Hematopoietic multipotent progenitor cell treated with erythropoietin and hydrocortisone succinate and interleukin-3 and kit ligand, for 15 days (in vitro differentiated cells): Measurements from ENCODE around the gene LSS.
"Not testable (repeated sequence)": the region's sequence is repeated elsewhere in the genome, so short reads cannot be mapped to it uniquely, and the experiment has no call there.

Experiments
- DNase-seq: peaks from one replicate; pipeline ENCODE4 v3.0.0-alpha.2; 2015; ENCODE audit warnings: low spot score

The LSS gene

DNA sequence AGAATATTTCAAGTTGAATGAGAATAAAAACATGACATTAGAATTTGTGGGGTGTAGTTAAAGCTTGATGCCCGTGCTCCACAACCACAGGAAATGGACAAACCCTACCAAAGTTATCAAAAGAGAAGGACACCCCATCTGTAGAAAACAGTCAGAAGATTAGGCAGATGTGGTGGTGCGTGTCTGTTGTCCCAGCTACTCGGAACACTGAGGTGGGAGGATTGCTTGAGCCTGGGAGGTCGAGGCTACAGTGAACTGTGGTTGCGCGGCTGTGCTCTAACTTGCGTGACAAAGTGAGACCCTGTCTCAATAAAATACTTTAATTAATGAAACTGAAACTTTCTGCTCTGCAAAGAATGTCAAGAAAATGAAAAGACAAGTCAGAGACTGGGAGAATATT is 42.9 kb downstream of the LSS start:
- no peak for DNase-seq

DNA sequence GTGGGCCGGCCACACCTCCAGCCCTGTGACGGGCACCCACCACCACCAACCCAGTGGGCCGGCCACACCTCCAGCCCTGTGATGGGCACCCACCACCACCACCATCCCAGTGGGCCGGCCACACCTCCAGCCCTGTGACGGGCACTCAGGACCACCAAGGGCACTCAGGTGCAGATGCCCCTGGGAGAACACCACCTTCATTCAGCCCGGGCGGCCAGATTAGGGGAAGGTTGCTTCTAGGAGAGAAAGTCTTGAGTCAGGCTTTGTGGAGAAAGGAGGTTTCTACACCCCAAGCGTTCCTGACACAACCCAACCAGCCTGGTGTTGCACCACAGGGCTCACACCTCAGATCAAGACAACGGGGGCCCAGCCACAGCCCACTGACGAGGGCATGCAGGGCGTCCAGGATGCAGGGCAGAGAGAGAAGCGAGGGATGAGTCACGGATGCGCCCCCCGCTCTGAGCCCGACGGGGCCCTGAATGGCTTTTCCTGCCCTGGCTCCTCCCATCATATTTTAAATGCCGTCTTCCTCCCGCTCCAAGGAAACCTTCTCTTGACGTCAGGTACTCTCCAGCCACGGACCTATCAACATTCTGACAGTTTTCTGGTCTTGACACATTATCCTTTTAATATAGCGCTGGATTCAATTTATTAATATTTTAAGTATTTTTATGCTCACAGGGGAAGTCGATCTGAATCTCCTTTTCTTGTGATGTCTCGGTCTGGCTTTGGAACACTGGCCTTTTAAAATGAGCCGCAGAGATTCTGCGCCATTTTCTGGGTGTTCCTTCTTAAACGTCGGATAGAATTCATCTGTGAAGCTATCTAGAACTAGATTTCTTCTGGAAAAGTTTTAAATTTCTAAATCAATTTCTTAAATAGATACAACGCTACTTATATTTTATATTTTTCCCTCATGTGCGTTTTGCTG is 43.7 kb downstream of the LSS start:
- peak; percentile 16 for DNase-seq

DNA sequence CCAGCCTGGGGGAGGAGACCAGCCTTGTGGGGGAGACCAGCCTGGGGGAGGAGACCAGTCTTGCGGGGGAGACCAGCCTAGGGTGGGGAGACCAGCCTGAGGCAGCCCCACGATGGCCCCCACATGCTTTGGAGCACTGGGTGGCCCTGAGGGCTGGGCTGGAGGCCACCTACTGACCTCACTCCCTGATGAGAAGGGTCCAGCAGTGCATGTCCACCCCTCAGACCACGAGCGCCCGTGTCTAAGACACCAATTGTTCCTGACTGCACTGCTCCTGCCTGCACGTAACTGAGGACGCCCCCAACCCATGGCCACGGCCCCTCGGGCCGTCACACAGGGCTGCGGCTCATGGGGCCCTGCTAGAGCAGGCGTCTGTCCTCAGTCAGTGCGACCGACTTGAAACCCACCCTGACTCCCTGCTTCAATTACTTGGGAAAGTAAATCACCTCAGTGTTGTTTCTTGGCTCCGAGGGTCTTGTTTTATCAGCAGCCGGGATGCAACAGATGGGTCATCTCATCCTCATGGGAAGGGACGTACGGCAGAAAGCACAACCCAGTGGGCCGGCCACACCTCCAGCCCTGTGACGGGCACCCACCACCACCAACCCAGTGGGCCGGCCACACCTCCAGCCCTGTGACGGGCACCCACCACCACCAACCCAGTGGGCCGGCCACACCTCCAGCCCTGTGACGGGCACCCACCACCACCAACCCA is 44.5 kb downstream of the LSS start, which contains the start of gene SPATC1L:
SPATC1L (minus strand) TSS at position 550 of the 715 bp plus-strand sequence. CDS start 1,643 bp downstream, outside the sequence.
- peak; percentile 28 for DNase-seq

DNA sequence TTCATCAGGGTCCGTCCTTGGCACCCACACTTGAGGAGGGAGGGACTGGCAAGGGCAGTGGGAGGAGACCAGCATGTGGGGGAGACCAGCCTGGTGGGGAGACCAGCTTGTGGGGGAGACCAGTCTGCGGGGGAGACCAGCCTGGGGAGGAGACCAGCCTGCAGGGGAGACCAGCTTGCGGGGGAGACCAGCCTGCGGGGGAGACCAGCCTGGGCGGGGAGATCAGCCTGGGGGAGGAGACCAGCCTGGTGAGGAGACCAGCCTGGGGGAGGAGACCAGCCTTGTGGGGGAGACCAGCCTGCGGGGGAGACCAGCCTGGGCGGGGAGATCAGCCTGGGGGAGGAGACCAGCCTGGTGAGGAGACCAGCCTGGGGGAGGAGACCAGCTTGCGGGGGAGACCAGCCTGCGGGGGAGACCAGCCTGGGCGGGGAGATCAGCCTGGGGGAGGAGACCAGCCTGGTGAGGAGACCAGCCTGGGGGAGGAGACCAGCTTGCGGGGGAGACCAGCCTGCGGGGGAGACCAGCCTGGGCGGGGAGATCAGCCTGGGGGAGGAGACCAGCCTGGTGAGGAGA is 45.2 kb downstream of the LSS start:
- DNase-seq, result not testable (repeated sequence)

DNA sequence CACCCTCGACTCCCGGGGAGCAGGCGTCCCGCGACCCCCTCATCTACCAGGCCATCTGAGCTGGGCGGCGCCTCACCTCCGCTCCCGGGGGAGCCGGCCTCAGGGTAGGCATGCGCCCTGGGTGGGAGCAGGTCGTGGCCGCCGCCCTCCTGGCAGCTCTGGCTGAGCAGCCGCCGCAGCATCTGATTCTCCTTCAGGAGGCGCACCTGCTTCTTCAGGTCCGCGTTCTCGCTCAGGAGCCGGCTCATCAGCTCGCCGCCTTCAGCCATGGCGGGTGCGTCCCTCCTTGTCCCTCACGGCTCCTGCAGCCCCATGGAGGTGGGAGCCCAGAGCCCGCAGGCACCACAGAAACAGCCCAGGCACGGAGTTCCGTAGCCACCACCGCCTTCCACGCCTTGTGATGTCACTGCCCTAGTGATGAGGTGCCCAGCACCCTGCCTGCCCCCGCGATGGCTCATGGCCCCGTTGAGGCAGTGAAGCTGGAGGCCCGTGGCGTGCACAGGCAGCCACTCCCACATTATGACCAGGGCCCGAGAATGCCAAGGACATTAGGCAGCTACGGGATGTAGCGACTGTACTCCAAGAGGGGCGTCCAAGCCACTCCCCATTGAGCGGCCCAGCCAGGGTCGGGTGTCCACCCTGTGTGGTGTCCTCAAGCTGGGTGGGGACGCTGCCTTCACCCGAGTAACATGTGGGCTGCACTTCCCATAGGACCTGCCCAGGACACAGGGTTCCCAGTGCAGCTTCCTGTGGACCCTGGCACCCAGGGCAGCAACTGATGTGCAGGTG is 45.8 kb downstream of the LSS start:
- no peak for DNase-seq

DNA sequence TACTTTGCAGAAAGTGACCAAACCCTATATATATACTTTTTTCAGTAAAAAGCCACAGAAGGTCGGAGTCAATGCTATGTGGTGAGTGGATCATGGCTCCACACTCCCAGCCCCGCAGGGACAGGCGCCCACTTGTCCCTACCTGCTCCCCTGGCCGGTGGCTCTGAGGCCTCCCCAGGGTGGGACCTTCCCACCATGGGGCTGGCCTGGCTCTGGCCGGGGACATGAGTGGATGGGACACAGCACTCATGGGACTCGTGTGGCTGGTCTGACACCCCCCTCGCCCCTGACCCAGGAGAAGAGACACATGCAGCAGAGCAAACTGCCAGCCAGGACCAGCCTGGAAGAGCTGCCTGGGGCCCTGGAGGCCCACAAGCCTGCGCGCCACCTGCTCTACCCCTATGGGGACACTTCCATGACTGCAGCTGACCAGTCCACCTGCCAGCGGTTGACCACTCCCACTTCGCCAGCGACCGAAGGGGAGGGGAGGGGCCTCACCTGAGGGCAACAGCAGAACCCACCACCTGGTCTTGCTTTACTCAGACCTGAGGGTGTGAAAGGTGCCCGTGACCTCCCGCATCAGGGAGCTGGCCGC is 46.5 kb downstream of the LSS start:
- DNase-seq, result no peak

DNA sequence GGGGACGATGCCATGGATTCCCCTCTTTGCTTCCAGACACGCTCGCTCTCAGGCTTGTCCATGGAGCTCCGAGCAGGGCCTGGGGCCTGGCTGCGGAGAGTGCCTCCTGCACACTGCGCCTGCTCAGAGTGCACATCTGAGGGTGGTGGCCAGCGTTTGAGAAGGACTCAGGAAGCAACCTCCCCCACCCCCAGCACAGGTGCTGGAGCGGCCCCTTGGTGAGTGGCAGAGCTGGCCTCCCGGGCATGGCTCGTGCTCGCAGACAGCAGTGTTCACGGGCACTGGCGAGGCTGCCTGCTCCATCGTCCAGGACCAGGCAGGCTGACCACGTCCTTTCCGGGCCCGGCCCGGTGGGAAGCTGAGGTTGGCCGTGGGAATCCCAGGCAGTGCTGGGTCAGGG is 47.1 kb downstream of the LSS start:
- DNase-seq, result no peak

DNA sequence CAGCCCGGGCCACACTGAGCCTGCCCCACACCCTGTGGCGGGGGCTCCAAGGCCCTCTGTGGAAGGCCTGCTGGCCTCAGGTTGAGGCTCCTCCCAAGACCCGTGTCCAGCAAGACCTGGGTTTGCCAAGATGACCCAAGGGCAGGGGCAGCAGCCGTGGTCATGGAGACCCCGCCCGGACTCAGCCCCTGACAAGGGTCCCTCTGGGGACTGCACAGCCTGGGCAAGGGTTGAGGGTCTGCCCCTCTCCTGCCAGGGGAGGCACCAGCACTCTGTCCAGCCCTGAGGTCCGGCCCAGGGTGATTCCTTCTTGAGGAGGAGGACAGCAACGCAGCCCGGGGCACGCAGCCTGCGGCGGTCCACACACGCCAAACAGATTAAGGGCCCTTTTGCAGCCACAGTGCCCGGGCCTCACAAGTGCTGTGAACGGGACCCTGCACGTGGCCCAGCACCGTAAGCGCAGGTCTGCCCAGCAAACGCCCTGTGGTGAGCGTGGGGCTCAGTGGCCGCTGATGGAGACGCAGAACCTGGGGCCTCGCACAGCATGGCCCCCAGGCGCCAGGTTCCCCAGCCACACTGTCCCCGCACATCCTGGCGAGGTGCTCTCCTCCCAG is 47.7 kb downstream of the LSS start:
- DNase-seq, result no peak

DNA sequence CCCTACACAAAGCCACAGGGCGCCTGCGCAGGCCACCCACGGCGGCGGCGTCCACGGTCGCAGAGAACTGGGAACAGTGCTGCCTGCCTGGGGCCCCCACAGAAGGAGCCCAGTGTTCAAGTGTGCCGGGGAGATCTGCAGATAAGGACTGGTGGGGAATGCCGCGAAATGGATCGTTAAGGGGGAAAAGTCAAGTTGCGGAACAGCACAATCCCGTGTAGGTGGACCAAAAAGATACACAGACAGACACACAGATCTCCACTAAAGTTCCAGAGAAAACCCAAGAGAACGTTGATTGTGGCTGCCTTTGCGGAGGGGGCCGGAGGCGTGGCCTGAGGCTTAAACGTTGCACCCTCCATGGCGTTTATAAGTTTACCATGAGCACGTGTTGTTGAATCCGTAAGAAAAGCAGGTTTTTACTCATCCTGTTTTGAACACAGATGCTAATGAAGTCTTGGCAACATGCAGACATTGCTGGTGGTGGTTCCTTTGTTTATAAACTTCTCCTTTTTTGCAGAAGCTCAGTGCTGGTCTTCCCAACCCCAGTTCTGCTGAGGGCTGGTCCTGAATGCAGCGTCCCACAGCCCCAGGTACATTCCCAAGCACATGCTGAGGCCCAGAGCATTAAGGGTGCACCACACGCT is 48.4 kb downstream of the LSS start:
- no peak for DNase-seq

DNA sequence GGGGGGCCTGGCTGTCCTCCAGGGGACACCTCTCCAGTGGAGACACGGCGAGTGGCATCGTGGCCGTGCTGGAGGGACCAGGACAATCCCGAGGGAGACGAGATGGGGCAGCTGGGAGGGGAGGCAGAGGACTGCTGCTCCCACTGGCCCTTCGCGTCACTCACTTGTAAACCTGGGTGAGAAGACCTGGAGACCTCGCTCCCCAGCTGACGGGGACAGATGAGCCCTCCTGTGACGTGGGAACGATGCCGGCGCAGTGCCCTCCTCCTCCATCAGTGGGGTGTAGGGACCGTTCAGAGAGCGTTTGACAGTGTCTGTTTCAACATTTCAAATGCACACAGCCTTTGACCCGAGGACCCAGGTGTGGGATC is 48.9 kb downstream of the LSS start:
- DNase-seq, result no peak

DNA sequence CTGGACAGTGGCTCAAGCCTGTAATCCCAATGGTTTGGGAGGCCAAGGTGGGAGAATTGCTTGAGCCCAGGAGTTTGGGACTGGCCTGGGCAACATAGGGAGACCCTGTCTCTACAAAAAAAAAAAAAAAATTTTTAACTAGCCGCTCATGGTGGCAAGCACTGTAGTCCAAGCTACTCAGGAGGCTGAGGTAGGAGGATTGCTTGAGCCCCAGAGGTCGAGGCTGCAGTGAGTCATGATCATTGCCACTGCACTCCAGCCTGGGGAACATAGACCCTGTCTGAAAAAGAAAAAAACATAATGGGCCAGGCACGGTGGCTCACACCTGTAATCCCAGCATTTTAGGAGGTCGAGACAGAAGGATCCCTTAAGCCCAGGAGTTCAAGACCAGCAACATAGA is 49.6 kb downstream of the LSS start:
- DNase-seq, result no peak

DNA sequence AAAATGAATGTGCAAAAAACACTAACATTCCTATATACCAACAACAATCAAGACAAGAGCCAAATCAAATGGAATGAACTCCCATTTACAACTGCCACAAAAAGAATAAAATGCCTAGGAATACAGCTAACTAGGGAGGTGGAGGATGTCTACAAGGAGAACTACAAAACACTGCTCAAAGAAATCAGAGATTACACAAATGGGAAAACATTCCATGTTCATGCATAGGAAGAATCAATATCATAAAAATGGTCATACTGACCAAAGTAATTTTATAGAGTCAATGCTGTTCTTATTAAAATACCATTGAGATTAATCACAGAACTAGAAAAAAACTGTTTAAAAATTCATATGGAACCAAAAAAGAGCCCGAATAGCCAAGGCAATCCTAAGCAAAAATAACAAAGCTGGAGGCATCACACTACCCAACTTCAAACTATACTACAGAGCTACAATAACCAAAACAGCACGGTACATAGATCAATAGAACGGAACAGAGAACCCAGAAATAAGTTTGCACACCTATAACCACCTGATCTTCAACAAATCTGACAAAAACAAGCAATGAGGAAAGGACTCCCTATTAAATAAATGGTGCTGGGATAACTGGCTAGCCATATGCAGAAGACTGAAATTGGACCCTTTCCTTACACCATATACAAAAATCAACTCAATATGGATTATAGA is 52.0 kb downstream of the LSS start:
- DNase-seq, result not testable (repeated sequence)

DNA sequence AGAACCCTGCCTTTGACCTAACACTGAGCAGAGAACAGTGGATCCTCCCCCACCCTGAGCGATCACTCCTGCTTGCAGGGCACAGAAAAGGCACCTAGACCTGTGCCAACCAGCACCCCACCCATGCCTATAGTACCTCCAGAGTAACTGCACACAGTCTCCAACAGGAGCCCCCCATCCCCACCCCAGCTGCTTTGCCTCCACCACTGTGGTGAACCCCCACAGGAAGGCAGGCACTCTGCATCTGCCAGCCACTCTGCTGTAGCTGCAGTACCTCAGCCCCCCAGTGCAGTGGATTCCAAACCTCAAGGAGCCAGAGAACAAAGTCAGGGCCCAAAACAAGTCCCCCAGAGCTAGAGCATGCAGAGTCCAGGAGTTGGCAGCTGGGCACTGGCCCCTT is 55.0 kb downstream of the LSS start:
- no peak for DNase-seq

DNA sequence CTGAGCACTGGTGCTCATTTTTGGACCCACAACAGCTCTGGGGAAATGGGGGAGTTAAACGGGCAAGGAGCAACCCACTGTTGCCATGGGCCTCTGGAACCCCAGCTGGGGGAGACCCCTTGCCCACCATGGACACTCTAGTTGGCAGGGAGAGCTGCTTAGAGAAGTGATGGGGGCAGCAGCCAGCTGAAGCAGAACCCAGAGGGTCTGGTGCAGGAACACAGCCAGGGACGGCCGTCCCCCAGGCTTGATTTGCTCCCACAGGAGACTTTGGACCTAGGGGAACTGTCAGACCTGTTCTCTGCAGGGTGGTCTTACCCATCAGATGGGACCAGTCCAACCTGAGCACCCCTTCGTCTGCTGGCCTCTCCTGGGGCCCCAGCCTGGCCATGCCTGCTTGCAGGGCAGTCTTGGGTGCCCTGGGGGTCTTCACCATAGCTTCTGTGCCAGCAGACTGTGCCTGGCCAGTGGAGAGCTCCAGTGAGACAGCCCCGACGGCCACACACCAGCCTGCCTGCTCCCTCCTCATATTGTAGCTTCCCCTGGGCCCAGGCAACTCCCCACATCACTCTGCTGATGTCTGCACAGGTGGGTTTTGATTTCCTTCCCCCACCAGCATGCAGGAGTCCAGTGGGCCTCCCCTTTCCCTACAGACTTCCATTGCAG is 55.6 kb downstream of the LSS start:
- DNase-seq, result no peak

DNA sequence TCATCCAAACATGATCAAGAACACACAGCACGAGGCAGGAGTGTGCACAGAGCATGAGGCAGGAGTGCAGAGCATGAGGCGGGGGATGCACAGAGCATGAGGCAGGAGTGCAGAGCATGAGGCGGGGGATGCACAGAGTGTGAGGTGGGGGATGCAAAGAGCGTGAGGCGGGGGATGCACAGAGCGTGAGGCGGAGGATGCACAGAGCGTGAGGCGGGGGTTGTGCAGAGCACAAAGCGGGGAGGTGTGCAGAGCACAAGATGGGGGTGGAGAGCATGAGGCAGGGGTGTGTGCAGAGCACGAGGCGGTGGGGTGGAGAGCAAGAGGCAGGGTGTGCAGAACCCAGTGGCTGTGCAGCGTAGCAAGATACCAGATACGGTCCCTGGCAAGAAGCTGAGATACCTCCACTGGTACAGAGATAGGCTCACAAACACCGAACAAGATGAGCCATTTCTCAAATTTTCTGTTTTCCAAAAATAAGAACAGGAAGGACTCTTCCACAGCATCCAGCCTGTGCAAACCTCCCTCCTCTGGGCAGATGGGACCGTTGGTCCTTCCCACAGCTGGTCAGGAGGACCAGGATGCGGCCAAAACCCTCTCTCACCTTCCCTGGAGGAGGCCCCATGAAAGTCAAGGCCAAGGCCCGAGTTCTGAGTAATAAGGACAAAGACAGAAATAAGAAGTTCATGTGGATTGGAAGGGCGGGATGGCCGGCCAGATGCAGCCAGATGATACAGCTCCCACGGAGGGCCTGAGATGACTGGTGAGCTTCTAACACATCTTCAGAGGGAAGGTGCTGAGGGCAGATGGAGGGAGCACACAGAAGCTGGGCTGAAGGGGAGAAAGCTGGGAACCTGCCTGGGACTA is 56.3 kb downstream of the LSS start:
- DNase-seq, result no peak

DNA sequence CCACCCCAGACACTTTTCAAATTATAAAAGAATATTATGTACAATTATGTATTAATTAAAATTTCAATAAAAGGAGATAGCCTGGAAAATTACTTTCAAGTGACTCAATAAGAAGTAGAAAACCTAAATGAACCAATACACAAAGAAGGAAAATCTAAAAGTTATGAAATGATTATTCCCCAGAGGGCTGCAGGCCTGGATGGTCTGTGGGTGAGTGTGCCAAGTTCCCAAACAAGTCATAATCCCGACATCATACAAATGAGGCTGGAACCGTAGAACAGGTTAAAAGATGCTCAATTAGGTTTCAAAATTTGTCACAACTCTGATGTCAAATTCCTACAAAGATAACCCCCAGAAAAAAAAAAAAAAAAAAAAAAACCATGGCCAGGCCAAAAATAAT is 57.0 kb downstream of the LSS start:
- DNase-seq, result no peak

DNA sequence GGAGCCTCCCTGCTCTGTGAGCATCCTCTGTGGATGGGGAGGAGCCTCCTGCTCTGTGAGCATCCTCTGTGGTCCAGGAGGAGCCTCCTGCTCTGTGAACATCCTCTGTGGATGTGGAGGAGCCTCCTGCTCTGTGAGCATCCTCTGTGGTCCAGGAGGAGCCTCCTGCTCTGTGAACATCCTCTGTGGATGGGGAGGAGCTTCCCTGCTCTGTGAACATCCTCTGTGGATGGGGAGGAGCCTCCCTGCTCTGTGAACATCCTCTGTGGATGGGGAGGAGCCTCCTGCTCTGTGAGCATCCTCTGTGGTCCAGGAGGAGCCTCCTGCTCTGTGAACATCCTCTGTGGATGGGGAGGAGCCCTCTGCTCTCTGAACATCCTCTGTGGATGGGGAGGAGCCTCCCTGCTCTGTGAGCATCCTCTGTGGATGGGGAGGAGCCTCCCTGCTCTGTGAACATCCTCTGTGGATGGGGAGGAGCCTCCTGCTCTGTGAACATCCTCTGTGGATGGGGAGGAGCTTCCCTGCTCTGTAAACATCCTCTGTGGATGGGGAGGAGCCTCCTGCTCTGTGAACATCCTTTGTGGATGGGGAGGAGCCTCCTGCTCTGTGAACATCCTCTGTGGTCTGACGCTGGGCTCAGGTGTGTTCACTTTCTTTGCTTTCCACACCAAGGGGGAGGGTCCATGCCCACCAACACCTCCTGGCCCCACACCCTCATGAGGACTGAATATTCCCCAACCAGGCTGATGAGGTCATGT is 58.0 kb downstream of the LSS start:
- DNase-seq, result not testable (repeated sequence)
